MCF 10A (cell line): Measurements from ENCODE around the gene MYO18B. TPM values are rescaled to one million over a fixed set of nuclear protein-coding genes. Genes with fewer than 3 reads are reported as not detected.
"Not testable (repeated sequence)": the region's sequence is repeated elsewhere in the genome, so short reads cannot be mapped to it uniquely, and the experiment has no call there.

Experiments used
- BruUV-seq: library from RNA; stranded (reverse); fragments of 400-500 nt; replicated peaks from 2 replicates; lab custom pipeline; 2021; lab: Mats Ljungman, UMichigan
- CTCF ChIA-PET: fragments of 300-600 bp; sonication (Branson Sonifier 250); formaldehyde crosslinking; extraction: SDS; loops from one replicate; lab custom pipeline; 2021; ENCODE audit warnings: antibody characterized with exemption, inconsistent platforms; lab: Yijun Ruan, JAX
- POLR2A ChIA-PET: fragments of 300-600, 350-650 bp; sonication (Branson Sonifier 250); formaldehyde crosslinking; extraction: SDS; loops from one replicate; lab custom pipeline; 2020; ENCODE audit warnings: antibody characterized with exemption, inconsistent platforms; lab: Yijun Ruan, JAX
- DNase-seq: peaks from one replicate; pipeline ENCODE4 v3.0.0-alpha.2; 2018; ENCODE audit not compliant: unreplicated experiment
- H3K27ac Mint-ChIP-seq: one replicate; pipeline ENCODE4 v1.8.0; 2022; ENCODE audit warnings: mild to moderate bottlenecking, low read depth, mixed read lengths; ENCODE audit not compliant: unreplicated experiment
- H3K27me3 Mint-ChIP-seq: one replicate; pipeline ENCODE4 v1.8.0; 2022; ENCODE audit warnings: mixed read lengths; ENCODE audit not compliant: insufficient read depth, unreplicated experiment
- H3K36me3 Mint-ChIP-seq: one replicate; pipeline ENCODE4 v1.8.0; 2022; ENCODE audit warnings: mild to moderate bottlenecking, moderate library complexity, mixed read lengths; ENCODE audit not compliant: insufficient read depth, unreplicated experiment
- H3K4me1 Mint-ChIP-seq: one replicate; pipeline ENCODE4 v1.8.0; 2022; ENCODE audit warnings: mixed read lengths; ENCODE audit not compliant: insufficient read depth, unreplicated experiment
- H3K4me3 Mint-ChIP-seq: one replicate; pipeline ENCODE4 v1.8.0; 2022; ENCODE audit warnings: mild to moderate bottlenecking, moderate library complexity, mixed read lengths; ENCODE audit not compliant: unreplicated experiment
- H3K9me3 Mint-ChIP-seq: one replicate; pipeline ENCODE4 v1.8.0; 2022; ENCODE audit warnings: mixed read lengths; ENCODE audit not compliant: unreplicated experiment
- intact Hi-C: fragments of 100-400 bp; cut with micrococcal nuclease; formaldehyde crosslinking; loops from 2 replicates; pipeline ENCODE4 v1.14.1; 2022
- total RNA-seq: library from RNA; stranded (reverse); gene quantifications from 2 replicates; pipeline ENCODE4 v1.2.3, GENCODE V29; 2022
- TF ChIP-seq, protein P1 (sequence below): fragments of 200-600 bp; IDR thresholded peaks from one replicate; pipeline ENCODE4 v1.8.0; 2022; ENCODE audit warnings: antibody characterized with exemption, mild to moderate bottlenecking; ENCODE audit not compliant: unreplicated experiment

MYO18B gene
- total RNA-seq, 1 experiment from 2014 or later = 0.07 TPM

DNA sequence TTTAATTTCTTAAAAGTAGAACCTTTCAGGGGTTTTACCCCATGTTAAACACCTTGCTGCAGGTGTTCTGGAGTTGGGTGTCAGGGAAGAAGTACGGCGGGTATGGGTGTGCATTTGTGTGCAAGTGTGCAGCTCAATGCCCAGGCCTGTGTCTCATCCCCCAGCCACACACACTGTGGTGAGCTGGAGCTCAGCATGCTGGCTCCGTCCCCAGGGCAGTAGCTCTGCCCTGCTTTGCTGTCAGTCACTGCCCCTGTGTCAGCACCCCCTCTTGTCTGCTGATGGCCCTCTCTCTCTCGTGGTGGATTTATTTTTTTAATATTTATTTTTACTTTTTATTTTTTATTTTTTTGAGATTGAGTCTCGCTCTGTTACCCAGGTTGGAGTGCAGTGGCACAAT is 35.8 kb upstream of the MYO18B start:
- intact Hi-C loops = no loop called here
- H3K27me3 Mint-ChIP-seq = no peaks in the 10 kb centered on the region
- no peaks in the 10 kb centered on the region for H3K36me3 Mint-ChIP-seq
- no peak for DNase-seq
- ChIA-PET POLR2A (interaction anchor here (0.6 kb wide), 1 partner anchor 11 kb away, joined by 3 read pairs; no protein-coding TSS in a partner anchor), CTCF (interaction anchor here (0.5 to 6.2 kb wide), 5 partner anchors 18 to 260 kb away, joined by 3 to 30 read pairs (median 5); no protein-coding TSS in a partner anchor)
- TF ChIP-seq, protein P1, sequence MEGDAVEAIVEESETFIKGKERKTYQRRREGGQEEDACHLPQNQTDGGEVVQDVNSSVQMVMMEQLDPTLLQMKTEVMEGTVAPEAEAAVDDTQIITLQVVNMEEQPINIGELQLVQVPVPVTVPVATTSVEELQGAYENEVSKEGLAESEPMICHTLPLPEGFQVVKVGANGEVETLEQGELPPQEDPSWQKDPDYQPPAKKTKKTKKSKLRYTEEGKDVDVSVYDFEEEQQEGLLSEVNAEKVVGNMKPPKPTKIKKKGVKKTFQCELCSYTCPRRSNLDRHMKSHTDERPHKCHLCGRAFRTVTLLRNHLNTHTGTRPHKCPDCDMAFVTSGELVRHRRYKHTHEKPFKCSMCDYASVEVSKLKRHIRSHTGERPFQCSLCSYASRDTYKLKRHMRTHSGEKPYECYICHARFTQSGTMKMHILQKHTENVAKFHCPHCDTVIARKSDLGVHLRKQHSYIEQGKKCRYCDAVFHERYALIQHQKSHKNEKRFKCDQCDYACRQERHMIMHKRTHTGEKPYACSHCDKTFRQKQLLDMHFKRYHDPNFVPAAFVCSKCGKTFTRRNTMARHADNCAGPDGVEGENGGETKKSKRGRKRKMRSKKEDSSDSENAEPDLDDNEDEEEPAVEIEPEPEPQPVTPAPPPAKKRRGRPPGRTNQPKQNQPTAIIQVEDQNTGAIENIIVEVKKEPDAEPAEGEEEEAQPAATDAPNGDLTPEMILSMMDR = no peak
- no peak overlapping the region for H3K27ac Mint-ChIP-seq
- H3K4me1 Mint-ChIP-seq = no peaks in the 10 kb centered on the region
- no peaks in the 10 kb centered on the region for H3K9me3 Mint-ChIP-seq
- H3K4me3 Mint-ChIP-seq = no peak overlapping the region
- BruUV-seq = no TSS peak

DNA sequence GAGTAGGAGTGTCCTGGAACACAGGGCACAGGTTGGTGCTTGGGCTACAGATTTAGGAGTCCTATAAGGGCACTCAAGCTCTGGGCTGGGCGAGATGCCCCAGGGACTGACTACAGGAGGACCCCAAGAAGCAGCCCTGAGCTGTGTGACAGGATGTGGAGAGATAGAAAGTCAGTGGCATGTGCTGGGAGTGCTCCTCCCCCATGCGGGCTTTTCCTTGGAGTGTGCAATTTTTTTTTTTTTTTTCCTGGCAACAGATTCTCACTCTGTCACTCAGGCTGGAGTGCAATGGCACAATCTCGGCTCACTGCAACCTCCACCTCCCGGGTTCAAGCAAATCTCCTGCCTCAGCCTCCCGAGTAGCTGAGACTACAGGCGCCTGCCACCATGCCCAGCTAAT is 33.6 kb upstream of the MYO18B start:
- H3K9me3 Mint-ChIP-seq, H3K4me1 Mint-ChIP-seq, H3K27me3 Mint-ChIP-seq, H3K36me3 Mint-ChIP-seq, BruUV-seq, DNase-seq, H3K4me3 Mint-ChIP-seq, H3K27ac Mint-ChIP-seq, intact Hi-C loops: not testable (repeated sequence)
- ChIA-PET CTCF (interaction anchor here (1.4 kb wide), 1 partner anchor 64 kb away, joined by 4 read pairs; no protein-coding TSS in a partner anchor), POLR2A (interaction anchor here (0.5 kb wide), 1 partner anchor 50 kb away, joined by 4 read pairs; no protein-coding TSS in a partner anchor)

DNA sequence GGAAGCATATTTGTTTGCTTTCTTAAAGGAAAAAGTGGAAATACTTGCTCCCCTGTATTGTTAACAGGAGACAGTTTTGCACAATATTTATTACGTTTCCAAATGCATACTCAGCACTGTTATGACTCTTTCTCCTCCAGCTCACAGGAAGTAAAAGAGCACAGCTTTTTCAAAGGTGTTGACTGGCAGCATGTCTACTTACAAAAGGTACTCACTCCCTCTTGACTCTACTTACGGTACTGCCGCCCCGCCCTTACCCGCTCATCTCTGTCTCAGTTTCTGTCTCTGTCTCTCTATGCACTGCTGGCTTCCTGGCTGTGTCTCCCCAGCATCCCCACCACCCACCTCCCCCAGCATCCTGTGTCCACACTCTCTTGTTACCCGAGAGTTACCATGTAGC is 32.2 kb upstream of the MYO18B start:
- Mint-ChIP-seq H3K27ac (no peak overlapping the region), H3K27me3 (no peaks in the 10 kb centered on the region), H3K4me3 (no peak overlapping the region), H3K4me1 (no peaks in the 10 kb centered on the region), H3K9me3 (no peaks in the 10 kb centered on the region), H3K36me3 (peaks cover 8% of the 10 kb centered on the region)
- POLR2A ChIA-PET = interaction anchor here (0.7 kb wide), 1 partner anchor 308 kb away, joined by 4 read pairs; no protein-coding TSS in a partner anchor
- CTCF ChIA-PET = interaction anchor here (0.6 to 0.9 kb wide), 4 partner anchors 91 to 348 kb away, joined by 3 to 4 read pairs (median 3); no protein-coding TSS in a partner anchor
- intact Hi-C loops = no loop called here
- no TSS peak for BruUV-seq
- DNase-seq = no peak
- TF ChIP-seq, protein P1 = no peak

DNA sequence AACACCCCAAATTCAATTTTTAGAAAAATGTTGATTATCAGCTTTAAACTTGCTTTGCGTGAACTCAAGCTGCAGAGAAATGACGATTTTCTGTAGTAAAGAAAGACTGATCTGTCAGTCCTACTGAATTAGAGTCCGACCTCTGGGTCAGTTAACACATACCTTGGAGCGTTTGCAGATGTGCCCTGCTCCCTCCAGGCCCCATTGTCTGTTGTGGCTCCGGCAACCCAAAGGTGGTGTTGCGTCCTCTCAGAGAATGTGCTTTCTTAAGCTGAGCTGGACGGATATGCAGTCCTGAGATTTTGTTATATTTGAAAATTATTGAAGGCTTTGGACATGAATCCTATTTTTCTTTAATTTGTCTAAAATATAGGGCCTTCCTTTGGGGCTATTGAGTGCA is 31.5 kb upstream of the MYO18B start:
- Mint-ChIP-seq H3K4me3 (no peak overlapping the region), H3K4me1 (no peaks in the 10 kb centered on the region), H3K27me3 (no peaks in the 10 kb centered on the region), H3K36me3 (peaks cover 10% of the 10 kb centered on the region), H3K27ac (no peak overlapping the region), H3K9me3 (no peaks in the 10 kb centered on the region)
- no TSS peak for BruUV-seq
- intact Hi-C loops = no loop called here
- ChIA-PET POLR2A (interaction anchor here (0.7 kb wide), 1 partner anchor 309 kb away, joined by 4 read pairs; no protein-coding TSS in a partner anchor), CTCF (interaction anchor here (0.7 kb wide), 2 partner anchors 152 to 214 kb away, joined by 3 read pairs; no protein-coding TSS in a partner anchor)
- no peak for DNase-seq
- TF ChIP-seq, protein P1 = no peak
